ENCODE data around the gene MC1R.
"Not testable (repeated sequence)": the region's sequence is repeated elsewhere in the genome, so short reads cannot be mapped to it uniquely, and the experiment has no call there.

Gene MC1R

GRCh38 chr16:89918453-89919347, at the start of gene MC1R:
Gene MC1R (plus strand): TSS chr16:89918862. CDS start chr16:89919259, 397 bp downstream.
- no peak for DNase-seq (ENCODE audit: low read depth)

- DNase-seq (ENCODE audit: low read depth) = no peak
Measured at GRCh38 chr16:89869911-89870310, 48.8 kb upstream of the MC1R start.

- DNase-seq (ENCODE audit: low read depth) = no peak
Measured at GRCh38 chr16:89870440-89870839, 48.2 kb upstream of the MC1R start.

- no peak for DNase-seq (ENCODE audit: low read depth)
Measured at GRCh38 chr16:89871895-89872294, 46.8 kb upstream of the MC1R start.

GRCh38 chr16:89873109-89873971, 45.3 kb upstream of the MC1R start, which contains the start of gene TCF25:
Gene TCF25 (plus strand): TSS chr16:89873592. CDS start chr16:89873668, 76 bp downstream.
- peak; percentile 81 for DNase-seq (ENCODE audit: low read depth)

GRCh38 chr16:89873972-89874689, 44.5 kb upstream of the MC1R start:
- peak; percentile 96 for DNase-seq (ENCODE audit: low read depth)

GRCh38 chr16:89879123-89879522, 39.5 kb upstream of the MC1R start:
- DNase-seq (ENCODE audit: low read depth) = not testable (repeated sequence)

- no peak for DNase-seq (ENCODE audit: low read depth)
Measured at GRCh38 chr16:89880477-89881367, 37.9 kb upstream of the MC1R start.

- no peak for DNase-seq (ENCODE audit: low read depth)
Measured at GRCh38 chr16:89881368-89881730, 37.3 kb upstream of the MC1R start.

GRCh38 chr16:89883346-89884040, 35.2 kb upstream of the MC1R start:
- DNase-seq (ENCODE audit: low read depth) = no peak

- DNase-seq (ENCODE audit: low read depth) = no peak
Measured at GRCh38 chr16:89884041-89884421, 34.6 kb upstream of the MC1R start.

GRCh38 chr16:89887243-89887642, 31.4 kb upstream of the MC1R start:
- DNase-seq (ENCODE audit: low read depth) = no peak

GRCh38 chr16:89890200-89890599, 28.5 kb upstream of the MC1R start:
- DNase-seq (ENCODE audit: low read depth) = no peak

- DNase-seq (ENCODE audit: low read depth) = no peak
Measured at GRCh38 chr16:89890886-89891657, 27.6 kb upstream of the MC1R start.

- no peak for DNase-seq (ENCODE audit: low read depth)
Measured at GRCh38 chr16:89892055-89892630, 26.5 kb upstream of the MC1R start.

GRCh38 chr16:89892635-89893034, 26.0 kb upstream of the MC1R start:
- no peak for DNase-seq (ENCODE audit: low read depth)

GRCh38 chr16:89893642-89894548, 24.8 kb upstream of the MC1R start:
- DNase-seq (ENCODE audit: low read depth) = no peak

Measured in stimulated activated CD8-positive, alpha-beta memory T cell treated with anti-CD3 and anti-CD28 coated beads, Interleukin-15, amount 100 ng/mL, for 24 hours (primary cell).